ENCODE data around the gene MCF2L.
"Not testable (repeated sequence)": the region's sequence is repeated elsewhere in the genome, so short reads cannot be mapped to it uniquely, and the experiment has no call there.

MCF2L gene

GRCh38 chr13:113096052-113096744, 127.2 kb downstream of the MCF2L start:
- H3K4me1 ChIP-seq, result no peaks in the 10 kb centered on the region
- no peak for TF ChIP-seq CTCF (IDR thresholded peaks at IDR 0.05; ENCODE audit: low read depth, low read length)
- no peak overlapping the region for H3K4me3 ChIP-seq (ENCODE audit: low read depth, low read length)
- no peaks in the 10 kb centered on the region for H3K27me3 ChIP-seq
- H3K36me3 ChIP-seq, result no peaks in the 10 kb centered on the region
- no peaks in the 10 kb centered on the region for H3K9me3 ChIP-seq
- DNase-seq, result no peak

GRCh38 chr13:113096745-113097305, 127.8 kb downstream of the MCF2L start:
- Histone ChIP-seq H3K27me3 (no peaks in the 10 kb centered on the region), H3K9me3 (no peaks in the 10 kb centered on the region), H3K4me1 (no peaks in the 10 kb centered on the region), H3K36me3 (no peaks in the 10 kb centered on the region), H3K4me3 (ENCODE audit: low read depth, low read length) (no peak overlapping the region)
- TF ChIP-seq CTCF (IDR thresholded peaks at IDR 0.05; ENCODE audit: low read depth, low read length), result no peak
- no peak for DNase-seq

- no peak overlapping the region for H3K4me3 ChIP-seq (ENCODE audit: low read depth, low read length)
- H3K27me3 ChIP-seq, result no peaks in the 10 kb centered on the region
- no peaks in the 10 kb centered on the region for H3K9me3 ChIP-seq
- no peak for DNase-seq
- H3K36me3 ChIP-seq, result no peaks in the 10 kb centered on the region
- TF ChIP-seq CTCF (IDR thresholded peaks at IDR 0.05; ENCODE audit: low read depth, low read length), result no peak
- no peaks in the 10 kb centered on the region for H3K4me1 ChIP-seq
Measured at GRCh38 chr13:113097651-113098050, 128.6 kb downstream of the MCF2L start.

GRCh38 chr13:113098162-113098732, 129.2 kb downstream of the MCF2L start:
- no peak overlapping the region for H3K4me3 ChIP-seq (ENCODE audit: low read depth, low read length)
- H3K4me1 ChIP-seq, result no peaks in the 10 kb centered on the region
- no peaks in the 10 kb centered on the region for H3K9me3 ChIP-seq
- no peaks in the 10 kb centered on the region for H3K36me3 ChIP-seq
- H3K27me3 ChIP-seq, result no peaks in the 10 kb centered on the region
- TF ChIP-seq CTCF (IDR thresholded peaks at IDR 0.05; ENCODE audit: low read depth, low read length), result no peak
- DNase-seq, result no peak

GRCh38 chr13:113099142-113099541, 130.1 kb downstream of the MCF2L start:
- no peaks in the 10 kb centered on the region for H3K9me3 ChIP-seq
- no peaks in the 10 kb centered on the region for H3K27me3 ChIP-seq
- no peak for TF ChIP-seq CTCF (IDR thresholded peaks at IDR 0.05; ENCODE audit: low read depth, low read length)
- DNase-seq, result no peak
- H3K36me3 ChIP-seq, result no peaks in the 10 kb centered on the region
- H3K4me3 ChIP-seq (ENCODE audit: low read depth, low read length), result no peak overlapping the region
- H3K4me1 ChIP-seq, result no peaks in the 10 kb centered on the region

GRCh38 chr13:113102302-113102701, 133.3 kb downstream of the MCF2L start:
- not testable (repeated sequence) for H3K9me3 ChIP-seq, H3K4me1 ChIP-seq, H3K27me3 ChIP-seq

More at GRCh38 chr13:113102302-113102701, 133.3 kb downstream of the MCF2L start:
- H3K4me3 ChIP-seq (ENCODE audit: low read depth, low read length); H3K36me3 ChIP-seq; DNase-seq: not testable (repeated sequence)
